Activated CD8-positive, alpha-beta T cell treated with anti-CD3 and anti-CD28 coated beads for 36 hours (primary cell): ENCODE data around the gene CAMTA1. TPM values are rescaled to one million over a fixed set of nuclear protein-coding genes. Genes with fewer than 3 reads are reported as not detected.

Experiments
- ATAC-seq: fragments of 200-7000 bp; cut with Tn5 transposase; one replicate; pipeline ENCODE4 v1.10.0; 2021; ENCODE audit warnings: mild to moderate bottlenecking, moderate library complexity
- CTCF ChIA-PET: fragments of 350-600 bp; sonication (Branson Sonifier 250); formaldehyde crosslinking; loops from one replicate; lab custom pipeline; 2021; ENCODE audit warnings: antibody characterized with exemption; lab: Charles Lee
- POLR2A ChIA-PET: fragments of 350-600 bp; sonication (Branson Sonifier 250); formaldehyde crosslinking; loops from one replicate; lab custom pipeline; 2021; ENCODE audit warnings: antibody characterized with exemption; lab: Charles Lee
- DNase-seq: peaks from one replicate; pipeline ENCODE4 v3.0.0-alpha.2; 2020
- H3K27ac Mint-ChIP-seq: one replicate; pipeline ENCODE4 v1.8.0; 2021; ENCODE audit warnings: mild to moderate bottlenecking, mixed read lengths
- H3K27me3 Mint-ChIP-seq: one replicate; pipeline ENCODE4 v1.8.0; 2021; ENCODE audit warnings: mixed read lengths
- H3K36me3 Mint-ChIP-seq: one replicate; pipeline ENCODE4 v1.8.0; 2021; ENCODE audit warnings: low read depth, mixed read lengths
- H3K4me1 Mint-ChIP-seq: one replicate; pipeline ENCODE4 v1.8.0; 2021; ENCODE audit warnings: low read depth, mixed read lengths
- H3K4me3 Mint-ChIP-seq: one replicate; pipeline ENCODE4 v1.8.0; 2021; ENCODE audit warnings: mild to moderate bottlenecking, moderate library complexity, mixed read lengths
- H3K9me3 Mint-ChIP-seq: one replicate; pipeline ENCODE4 v1.8.0; 2021; ENCODE audit warnings: mixed read lengths
- intact Hi-C: fragments of 100-400 bp; cut with micrococcal nuclease; formaldehyde crosslinking; loops from one replicate; pipeline ENCODE4 v1.10.0; 2022
- total RNA-seq, 2 experiments: library from RNA; stranded (reverse); gene quantifications; one replicate each; pipeline ENCODE4 v1.2.3, GENCODE V29; 2021
- TF ChIP-seq, protein P1 (sequence below): fragments of 200-600 bp; IDR thresholded peaks from one replicate; pipeline ENCODE4 v1.8.0; 2022; ENCODE audit warnings: antibody characterized with exemption, mild to moderate bottlenecking

The CAMTA1 gene
- total RNA-seq, 2 experiments from 2014 or later: 67.7 to 70.9 TPM

DNA sequence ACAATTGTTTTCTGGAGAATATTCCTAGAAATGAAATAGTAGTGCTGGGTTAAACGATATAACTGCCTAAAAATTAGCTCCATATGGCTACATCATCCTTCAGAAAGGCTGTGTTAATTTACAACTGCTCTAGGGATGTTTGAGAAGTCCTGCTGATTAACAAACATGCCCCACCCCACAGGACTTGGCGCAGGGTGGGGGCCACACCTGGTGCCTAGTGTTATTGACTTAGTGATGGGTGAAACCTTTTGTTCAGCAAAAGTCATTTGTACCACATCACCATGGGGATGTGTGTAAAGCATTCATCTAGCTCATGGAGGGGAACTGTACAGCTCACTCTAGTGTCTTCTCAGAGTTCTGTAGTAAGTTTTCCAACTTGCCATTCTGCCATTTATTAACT is 492.8 kb downstream of the CAMTA1 start:
- Mint-ChIP-seq H3K4me1 (no peaks in the 10 kb centered on the region), H3K27ac (no peak overlapping the region), H3K27me3 (peaks cover 15% of the 10 kb centered on the region), H3K4me3 (no peak overlapping the region), H3K9me3 (peaks cover 1% of the 10 kb centered on the region), H3K36me3 (no peaks in the 10 kb centered on the region)
- POLR2A ChIA-PET: no interaction called here
- CTCF ChIA-PET: interaction anchor here (1.4 kb wide), 1 partner anchor 10 kb away, joined by 3 read pairs; no protein-coding TSS in a partner anchor
- DNase-seq (no peak), ATAC-seq (no peak)
- intact Hi-C loops: no loop called here
- TF ChIP-seq, protein P1, sequence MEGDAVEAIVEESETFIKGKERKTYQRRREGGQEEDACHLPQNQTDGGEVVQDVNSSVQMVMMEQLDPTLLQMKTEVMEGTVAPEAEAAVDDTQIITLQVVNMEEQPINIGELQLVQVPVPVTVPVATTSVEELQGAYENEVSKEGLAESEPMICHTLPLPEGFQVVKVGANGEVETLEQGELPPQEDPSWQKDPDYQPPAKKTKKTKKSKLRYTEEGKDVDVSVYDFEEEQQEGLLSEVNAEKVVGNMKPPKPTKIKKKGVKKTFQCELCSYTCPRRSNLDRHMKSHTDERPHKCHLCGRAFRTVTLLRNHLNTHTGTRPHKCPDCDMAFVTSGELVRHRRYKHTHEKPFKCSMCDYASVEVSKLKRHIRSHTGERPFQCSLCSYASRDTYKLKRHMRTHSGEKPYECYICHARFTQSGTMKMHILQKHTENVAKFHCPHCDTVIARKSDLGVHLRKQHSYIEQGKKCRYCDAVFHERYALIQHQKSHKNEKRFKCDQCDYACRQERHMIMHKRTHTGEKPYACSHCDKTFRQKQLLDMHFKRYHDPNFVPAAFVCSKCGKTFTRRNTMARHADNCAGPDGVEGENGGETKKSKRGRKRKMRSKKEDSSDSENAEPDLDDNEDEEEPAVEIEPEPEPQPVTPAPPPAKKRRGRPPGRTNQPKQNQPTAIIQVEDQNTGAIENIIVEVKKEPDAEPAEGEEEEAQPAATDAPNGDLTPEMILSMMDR: no peak

DNA sequence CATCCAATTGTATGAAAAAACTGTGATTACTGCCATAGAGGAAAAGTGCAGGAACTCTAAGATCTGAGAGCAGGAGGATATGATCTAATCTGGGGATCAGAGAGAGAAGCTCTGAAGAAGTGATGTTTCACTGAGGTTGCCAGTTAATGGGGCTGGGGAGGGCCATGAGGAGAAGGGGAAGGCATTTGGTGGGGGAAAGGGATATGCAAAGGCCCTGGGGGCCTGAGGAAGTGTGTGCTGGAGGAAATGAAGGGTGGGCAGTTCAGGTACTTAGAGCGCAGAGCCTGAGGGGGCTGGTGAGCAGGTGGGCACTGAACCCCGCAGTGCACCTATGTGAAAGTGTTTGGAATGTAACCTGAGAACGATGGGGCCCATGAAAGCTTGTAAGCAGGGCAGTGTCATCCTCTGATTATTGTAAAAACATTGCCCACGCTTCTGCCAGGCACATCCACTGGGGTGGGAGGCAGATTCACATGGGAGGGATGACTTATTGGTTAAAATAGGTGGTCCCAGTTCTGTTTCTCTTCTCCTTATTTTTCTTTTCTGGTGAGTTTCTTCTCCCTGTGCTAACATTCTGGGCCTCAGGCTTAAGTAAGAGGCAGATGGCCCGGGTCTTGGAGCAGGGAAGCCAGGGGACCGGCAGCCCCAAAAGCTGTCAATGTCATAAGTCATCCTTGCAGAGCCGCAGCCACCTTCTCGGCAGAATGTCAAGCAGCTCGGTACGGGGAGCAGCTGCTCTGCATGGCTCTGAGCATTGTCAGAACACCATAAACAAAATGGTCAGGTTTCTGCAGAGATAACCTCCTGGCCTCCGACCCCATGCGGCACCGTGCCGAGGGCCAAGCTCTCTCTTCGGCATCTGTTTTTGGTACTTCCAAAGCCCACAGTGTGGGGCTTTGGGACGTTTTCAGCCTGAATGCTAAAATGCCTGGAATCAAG is 493.8 kb downstream of the CAMTA1 start:
- ChIA-PET POLR2A (no interaction called here), CTCF (no interaction called here)
- H3K36me3 Mint-ChIP-seq: no peaks in the 10 kb centered on the region
- no peak overlapping the region for H3K4me3 Mint-ChIP-seq
- no peaks in the 10 kb centered on the region for H3K4me1 Mint-ChIP-seq
- peaks cover 1% of the 10 kb centered on the region for H3K9me3 Mint-ChIP-seq
- DNase-seq (no peak), ATAC-seq (no peak)
- peaks cover 17% of the 10 kb centered on the region for H3K27me3 Mint-ChIP-seq
- TF ChIP-seq, protein P1: no peak
- intact Hi-C loops: no loop called here
- H3K27ac Mint-ChIP-seq: no peak overlapping the region

DNA sequence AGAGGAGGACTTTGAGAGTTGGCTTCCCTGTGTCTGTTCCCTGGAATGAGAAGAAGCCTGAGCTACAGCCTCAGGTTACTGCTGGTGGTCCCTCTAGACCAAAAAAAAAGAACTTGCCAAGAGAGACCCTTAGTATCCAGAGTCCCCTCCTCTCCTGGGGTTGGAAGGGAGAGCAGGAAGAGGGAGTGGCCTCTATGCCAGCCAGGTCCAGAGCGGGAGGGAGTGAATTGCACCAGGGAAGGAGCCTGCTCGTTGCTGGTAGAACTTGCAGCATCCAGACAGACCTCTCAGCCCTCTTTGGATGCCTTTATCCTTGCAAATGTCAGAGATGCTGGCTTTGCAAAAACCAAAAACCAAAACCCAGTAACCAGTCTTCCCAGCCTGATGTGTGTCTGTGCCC is 494.5 kb downstream of the CAMTA1 start:
- ATAC-seq: no peak
- Mint-ChIP-seq H3K4me3 (no peak overlapping the region), H3K4me1 (no peaks in the 10 kb centered on the region), H3K36me3 (no peaks in the 10 kb centered on the region), H3K27me3 (peaks cover 15% of the 10 kb centered on the region), H3K27ac (no peak overlapping the region), H3K9me3 (no peaks in the 10 kb centered on the region)
- POLR2A ChIA-PET: no interaction called here
- DNase-seq: no peak
- TF ChIP-seq, protein P1: no peak
- intact Hi-C loops: no loop called here
- CTCF ChIA-PET: no interaction called here

DNA sequence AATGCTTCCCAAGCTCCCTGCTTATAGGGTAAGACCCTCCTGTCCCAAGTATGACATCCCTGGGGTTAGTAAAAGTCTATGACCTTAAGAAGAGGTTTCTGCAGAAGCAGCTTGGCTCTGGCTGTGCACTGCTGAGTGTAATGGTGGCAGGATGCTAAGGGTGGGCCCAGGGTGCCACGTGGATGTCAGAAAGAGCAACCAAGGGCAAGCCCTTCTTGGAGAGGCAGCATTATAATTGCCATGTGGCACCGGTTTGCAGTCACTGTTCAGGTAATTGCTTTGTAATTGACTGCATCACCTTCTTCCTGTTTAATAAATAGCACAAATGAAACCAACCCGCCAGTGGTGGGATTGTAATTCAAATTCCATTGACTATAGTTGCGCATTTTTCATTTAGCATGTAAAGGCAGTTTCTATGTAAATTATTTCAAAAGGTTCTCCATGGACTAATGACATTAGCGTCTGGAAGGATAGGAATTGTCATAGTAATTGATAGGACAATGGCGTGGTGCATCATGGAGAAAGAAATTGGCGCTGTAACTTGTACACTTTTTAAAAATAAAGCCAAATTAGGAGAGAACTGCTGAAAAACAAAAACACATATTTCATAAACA is 495.2 kb downstream of the CAMTA1 start:
- DNase-seq (no peak), ATAC-seq (no peak)
- no peaks in the 10 kb centered on the region for H3K4me1 Mint-ChIP-seq
- ChIA-PET CTCF (no interaction called here), POLR2A (no interaction called here)
- no peak overlapping the region for H3K4me3 Mint-ChIP-seq
- no peaks in the 10 kb centered on the region for H3K9me3 Mint-ChIP-seq
- no peaks in the 10 kb centered on the region for H3K36me3 Mint-ChIP-seq
- no peak overlapping the region for H3K27ac Mint-ChIP-seq
- intact Hi-C loops: no loop called here
- peaks cover 15% of the 10 kb centered on the region for H3K27me3 Mint-ChIP-seq
- TF ChIP-seq, protein P1: no peak

DNA sequence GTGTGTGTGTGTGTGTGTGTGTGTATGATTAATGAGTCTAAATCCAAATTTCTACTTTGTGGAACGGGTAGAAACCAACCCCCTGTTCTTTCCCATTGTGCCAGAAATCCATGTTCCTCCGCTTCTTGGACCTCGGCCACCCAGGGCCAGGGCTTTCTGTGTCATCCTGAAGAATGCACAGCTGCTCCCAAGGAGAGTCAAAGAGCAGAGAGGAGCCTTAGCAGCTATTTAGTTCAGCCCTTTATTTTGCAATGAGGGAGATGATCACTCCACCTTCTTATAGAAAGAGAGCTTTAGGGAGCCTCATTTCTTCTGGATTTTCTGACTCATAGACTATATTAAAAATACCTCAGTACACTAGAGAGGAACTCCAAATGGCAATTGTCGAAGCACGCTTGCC is 496.6 kb downstream of the CAMTA1 start:
- no peak for DNase-seq
- no peak overlapping the region for H3K27ac Mint-ChIP-seq
- H3K4me1 Mint-ChIP-seq: no peaks in the 10 kb centered on the region
- H3K4me3 Mint-ChIP-seq: no peak overlapping the region
- TF ChIP-seq, protein P1: no peak
- ATAC-seq: no peak
- H3K9me3 Mint-ChIP-seq: no peaks in the 10 kb centered on the region
- ChIA-PET CTCF (no interaction called here), POLR2A (no interaction called here)
- peaks cover 15% of the 10 kb centered on the region for H3K27me3 Mint-ChIP-seq
- H3K36me3 Mint-ChIP-seq: no peaks in the 10 kb centered on the region
- intact Hi-C loops: no loop called here
